SK-N-SH (cell line): ENCODE results near the gene RAP2A. TPM values are rescaled to one million over a fixed set of nuclear protein-coding genes. Genes with fewer than 3 reads are reported as not detected.

ENCODE experiments used
- CTCF ChIA-PET: fragments of 300-600, 350-600 bp; formaldehyde crosslinking; extraction: SDS; loops from one replicate; lab custom pipeline; 2021; lab: Yijun Ruan, JAX
- POLR2A ChIA-PET: fragments of 350-600 bp; sonication (Branson Sonifier 250); formaldehyde crosslinking; extraction: SDS; loops from one replicate; lab custom pipeline; 2020; ENCODE audit warnings: antibody characterized with exemption, inconsistent platforms; lab: Yijun Ruan, JAX
- DNase-seq: peaks from one replicate; pipeline ENCODE4 v3.0.0; 2012
- H2AFZ ChIP-seq: fragments of 200-600 bp; sonication (generic); 2 replicates; pipeline ENCODE4 v1.8.1; 2016; ENCODE audit warnings: antibody characterized with exemption, mild to moderate bottlenecking, low read depth
- H3F3A ChIP-seq: fragments of 200-600 bp; sonication (generic); replicated peaks from 2 replicates; pipeline ENCODE3; 2016; ENCODE audit warnings: antibody characterized with exemption, mild to moderate bottlenecking; ENCODE audit not compliant: insufficient read depth
- H3K27ac ChIP-seq, 2 experiments: fragments of 200-500 bp in 1 of 2; fragments of 200-600 bp in 1 of 2; sonication (Bioruptor generic) in 1 of 2; sonication (generic), shearing (Covaris generic) in 1 of 2; 2 replicates each; pipeline versions ENCODE4 v1.5.1 to v1.6.1; 2014 to 2016; ENCODE audit warnings: low read depth in 2 of 2, inconsistent platforms in 1 of 2, low read length in 1 of 2, mild to moderate bottlenecking in 1 of 2, mixed read lengths in 1 of 2
- H3K27me3 ChIP-seq: fragments of 200-600 bp; sonication (generic), shearing (Covaris generic); 2 replicates; pipeline ENCODE4 v1.6.1; 2016; ENCODE audit warnings: mixed run types; ENCODE audit not compliant: insufficient read depth
- H3K36me3 ChIP-seq, 2 experiments: fragments of 200-500 bp in 1 of 2; fragments of 200-600 bp in 1 of 2; sonication (Bioruptor generic) in 1 of 2; sonication (generic) in 1 of 2; replicated peaks in 1 of 2; 2 replicates each; pipeline versions ENCODE3 to v1.5.1; 2014 to 2016; ENCODE audit warnings: low read length in 1 of 2, mild to moderate bottlenecking in 1 of 2; ENCODE audit not compliant: insufficient read depth in 2 of 2, control insufficient read depth in 1 of 2
- H3K4me1 ChIP-seq, 2 experiments: fragments of 200-500 bp in 1 of 2; fragments of 200-600 bp in 1 of 2; sonication (Bioruptor generic) in 1 of 2; sonication (generic), shearing (Covaris generic) in 1 of 2; 2 replicates each; pipeline versions ENCODE4 v1.5.1 to v1.6.1; 2014 to 2016; ENCODE audit warnings: low read depth in 1 of 2, low read length in 1 of 2, mixed run types in 1 of 2; ENCODE audit not compliant: insufficient read depth in 2 of 2, control insufficient read depth in 1 of 2
- H3K4me2 ChIP-seq: fragments of 200-600 bp; sonication (generic), shearing (Covaris generic); 2 replicates; pipeline ENCODE4 v1.6.1; 2017; ENCODE audit warnings: mixed run types
- H3K4me3 ChIP-seq, 2 experiments: fragments of 200-500 bp in 1 of 2; fragments of 200-600 bp in 1 of 2; sonication (Bioruptor generic) in 1 of 2; sonication (generic), shearing (Covaris generic) in 1 of 2; 2 replicates each; pipeline versions ENCODE4 v1.5.1 to v1.8.1; 2014 to 2016; ENCODE audit warnings: low read depth in 2 of 2, inconsistent platforms in 1 of 2, low read length in 1 of 2, mild to moderate bottlenecking in 1 of 2, mixed read lengths in 1 of 2, moderate library complexity in 1 of 2
- H3K79me2 ChIP-seq: fragments of 200-600 bp; sonication (generic); 2 replicates; pipeline ENCODE4 v1.8.1; 2017; ENCODE audit warnings: mild to moderate bottlenecking; ENCODE audit not compliant: insufficient read depth
- H3K9ac ChIP-seq: fragments of 200-600 bp; sonication (generic); 2 replicates; pipeline ENCODE4 v1.6.1; 2017; ENCODE audit warnings: mixed run types
- H3K9me2 ChIP-seq: fragments of 200-600 bp; sonication (generic); 2 replicates; pipeline ENCODE4 v1.6.1; 2017; ENCODE audit warnings: mixed run types
- H3K9me3 ChIP-seq: fragments of 200-600 bp; sonication (generic); 2 replicates; pipeline ENCODE4 v1.6.1; 2017; ENCODE audit warnings: mixed run types, mild to moderate bottlenecking, moderate library complexity
- H4K20me1 ChIP-seq: fragments of 200-600 bp; sonication (generic); 2 replicates; pipeline ENCODE4 v1.6.1; 2017; ENCODE audit warnings: mild to moderate bottlenecking, mixed run types; ENCODE audit not compliant: insufficient read depth
- CTCF ChIP-seq: fragments of 200-600 bp; sonication (generic); IDR thresholded peaks from 2 replicates; pipeline ENCODE4 v1.6.1; 2017; ENCODE audit warnings: antibody characterized with exemption, mild to moderate bottlenecking, moderate library complexity
- ELF1 ChIP-seq: IDR thresholded peaks from 2 replicates; pipeline ENCODE4 v1.4.0; 2012
- FOXJ3 ChIP-seq: sonication (generic); formaldehyde crosslinking; IDR thresholded peaks from 2 replicates; pipeline ENCODE4 v1.5.1; 2020; ENCODE audit warnings: mild to moderate bottlenecking, missing genetic modification reagents
- FOXM1 ChIP-seq: IDR thresholded peaks from 2 replicates; pipeline ENCODE4 v1.4.0; 2012; ENCODE audit warnings: low read depth, mild to moderate bottlenecking
- GABPA ChIP-seq: IDR thresholded peaks from 2 replicates; pipeline ENCODE4 v1.4.0; 2012; ENCODE audit warnings: low read depth, mild to moderate bottlenecking
- GATA2 ChIP-seq: sonication (generic); formaldehyde crosslinking; IDR thresholded peaks from 2 replicates; pipeline ENCODE4 v1.5.0; 2020; ENCODE audit warnings: mild to moderate bottlenecking, missing genetic modification reagents
- IRF3 ChIP-seq: fragments of 150-350 bp; IDR thresholded peaks from 2 replicates; pipeline ENCODE4 v1.6.1; 2016; ENCODE audit warnings: mild to moderate bottlenecking, low read depth, low read length
- JUND ChIP-seq: IDR thresholded peaks from 2 replicates; pipeline ENCODE4 v1.4.0; 2012
- MAX ChIP-seq: IDR thresholded peaks from 2 replicates; pipeline ENCODE4 v1.4.0; 2012; ENCODE audit warnings: low read depth
- MXI1 ChIP-seq: IDR thresholded peaks from 2 replicates; pipeline ENCODE4 v1.6.1; 2012; ENCODE audit warnings: mild to moderate bottlenecking, low read depth, low read length, improper control_type of control experiment
- NFIC ChIP-seq: IDR thresholded peaks from 2 replicates; pipeline ENCODE4 v1.4.0; 2012; ENCODE audit warnings: borderline replicate concordance
- POLR2AphosphoS5 ChIP-seq: IDR thresholded peaks from 2 replicates; pipeline ENCODE4 v1.6.1; 2012; ENCODE audit warnings: low read depth, low read length
- RXRA ChIP-seq: IDR thresholded peaks from 2 replicates; pipeline ENCODE4 v1.4.0; 2012; ENCODE audit warnings: low read depth, mild to moderate bottlenecking, borderline replicate concordance
- SIN3A ChIP-seq: IDR thresholded peaks from 2 replicates; pipeline ENCODE4 v1.6.1; 2012; ENCODE audit warnings: low read depth, mild to moderate bottlenecking, low read length, moderate library complexity, borderline replicate concordance
- SMC3 ChIP-seq: IDR thresholded peaks from 2 replicates; pipeline ENCODE4 v1.6.1; 2012; ENCODE audit warnings: low read depth, low read length, improper control_type of control experiment
- TCF12 ChIP-seq: IDR thresholded peaks from 2 replicates; pipeline ENCODE4 v1.4.0; 2012
- TEAD4 ChIP-seq: IDR thresholded peaks from 2 replicates; pipeline ENCODE4 v1.4.0; 2012; ENCODE audit warnings: mild to moderate bottlenecking, borderline replicate concordance; ENCODE audit not compliant: insufficient read depth
- YY1 ChIP-seq: IDR thresholded peaks from 2 replicates; pipeline ENCODE4 v1.4.0; 2012; ENCODE audit warnings: low read depth, mild to moderate bottlenecking
- polyA plus RNA-seq, 3 experiments: library from polyadenylated mRNA; depleted of rRNA; stranded (reverse); fragments of >200 nt; gene quantifications; 2 replicates each; pipeline ENCODE4 v1.2.3, GENCODE V29; 2012
- TF ChIP-seq, protein P1 (sequence below): IDR thresholded peaks from 2 replicates; pipeline ENCODE4 v1.6.1; 2012; ENCODE audit warnings: mild to moderate bottlenecking, low read depth, low read length, moderate library complexity
- TF ChIP-seq, protein P2 (sequence below): IDR thresholded peaks from 2 replicates; pipeline ENCODE4 v1.4.0; 2012; ENCODE audit warnings: low read depth, borderline replicate concordance

Gene RAP2A
- polyA plus RNA-seq, 1 of the 3 experiments (the other 2 are of a cell fraction) = 6.5 TPM

DNA sequence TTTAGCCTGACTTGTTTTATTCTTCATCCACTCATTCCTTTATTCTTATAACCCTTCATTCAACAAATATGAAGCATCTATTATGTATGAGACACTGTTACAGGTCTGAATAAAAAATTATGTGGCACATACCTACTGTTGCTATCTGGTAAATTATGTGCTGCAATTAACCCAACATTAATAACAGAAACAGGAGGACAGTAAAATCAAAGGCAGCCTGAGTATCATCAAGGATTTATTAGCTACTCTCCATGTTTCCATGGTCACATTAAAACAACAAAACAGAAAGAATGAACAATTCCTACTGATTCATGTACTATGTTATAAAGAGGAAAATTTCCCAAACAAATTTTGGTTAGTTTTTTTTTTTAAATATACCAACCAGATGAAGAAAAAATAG is 43.9 kb downstream of the RAP2A start:
- POLR2A ChIA-PET = no interaction called here

More for the DNA sequence above, 43.9 kb downstream of the RAP2A start:
- no peaks in the 10 kb centered on the region for H3K27me3 ChIP-seq
- H3K4me1 ChIP-seq = no peaks in the 10 kb centered on the region
- no peaks in the 10 kb centered on the region for H3K79me2 ChIP-seq
- H3F3A ChIP-seq = no peaks in the 10 kb centered on the region
- no peak overlapping the region for H3K27ac ChIP-seq
- no peaks in the 10 kb centered on the region for H3K9me3 ChIP-seq
- no peak overlapping the region for H3K4me3 ChIP-seq
- no peaks in the 10 kb centered on the region for H3K9me2 ChIP-seq
- no peaks in the 10 kb centered on the region for H3K36me3 ChIP-seq
- no peaks in the 10 kb centered on the region for H4K20me1 ChIP-seq
- no peak overlapping the region for H2AFZ ChIP-seq
- H3K9ac ChIP-seq = no peak overlapping the region
- TF ChIP-seq CTCF (no peak), JUND (no peak), GABPA (no peak), SMC3 (no peak), FOXM1 (no peak), YY1 (no peak), FOXJ3 (CRISPR knock-in tag) (no peak), RXRA (no peak), POLR2AphosphoS5 (no peak), SIN3A (no peak), TCF12 (no peak), TEAD4 (no peak), GATA2 (CRISPR knock-in tag) (no peak), ELF1 (no peak), MAX (no peak), IRF3 (no peak), NFIC (no peak), MXI1 (no peak)
- TF ChIP-seq, protein P1, sequence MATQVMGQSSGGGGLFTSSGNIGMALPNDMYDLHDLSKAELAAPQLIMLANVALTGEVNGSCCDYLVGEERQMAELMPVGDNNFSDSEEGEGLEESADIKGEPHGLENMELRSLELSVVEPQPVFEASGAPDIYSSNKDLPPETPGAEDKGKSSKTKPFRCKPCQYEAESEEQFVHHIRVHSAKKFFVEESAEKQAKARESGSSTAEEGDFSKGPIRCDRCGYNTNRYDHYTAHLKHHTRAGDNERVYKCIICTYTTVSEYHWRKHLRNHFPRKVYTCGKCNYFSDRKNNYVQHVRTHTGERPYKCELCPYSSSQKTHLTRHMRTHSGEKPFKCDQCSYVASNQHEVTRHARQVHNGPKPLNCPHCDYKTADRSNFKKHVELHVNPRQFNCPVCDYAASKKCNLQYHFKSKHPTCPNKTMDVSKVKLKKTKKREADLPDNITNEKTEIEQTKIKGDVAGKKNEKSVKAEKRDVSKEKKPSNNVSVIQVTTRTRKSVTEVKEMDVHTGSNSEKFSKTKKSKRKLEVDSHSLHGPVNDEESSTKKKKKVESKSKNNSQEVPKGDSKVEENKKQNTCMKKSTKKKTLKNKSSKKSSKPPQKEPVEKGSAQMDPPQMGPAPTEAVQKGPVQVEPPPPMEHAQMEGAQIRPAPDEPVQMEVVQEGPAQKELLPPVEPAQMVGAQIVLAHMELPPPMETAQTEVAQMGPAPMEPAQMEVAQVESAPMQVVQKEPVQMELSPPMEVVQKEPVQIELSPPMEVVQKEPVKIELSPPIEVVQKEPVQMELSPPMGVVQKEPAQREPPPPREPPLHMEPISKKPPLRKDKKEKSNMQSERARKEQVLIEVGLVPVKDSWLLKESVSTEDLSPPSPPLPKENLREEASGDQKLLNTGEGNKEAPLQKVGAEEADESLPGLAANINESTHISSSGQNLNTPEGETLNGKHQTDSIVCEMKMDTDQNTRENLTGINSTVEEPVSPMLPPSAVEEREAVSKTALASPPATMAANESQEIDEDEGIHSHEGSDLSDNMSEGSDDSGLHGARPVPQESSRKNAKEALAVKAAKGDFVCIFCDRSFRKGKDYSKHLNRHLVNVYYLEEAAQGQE = no peak
- TF ChIP-seq, protein P2, sequence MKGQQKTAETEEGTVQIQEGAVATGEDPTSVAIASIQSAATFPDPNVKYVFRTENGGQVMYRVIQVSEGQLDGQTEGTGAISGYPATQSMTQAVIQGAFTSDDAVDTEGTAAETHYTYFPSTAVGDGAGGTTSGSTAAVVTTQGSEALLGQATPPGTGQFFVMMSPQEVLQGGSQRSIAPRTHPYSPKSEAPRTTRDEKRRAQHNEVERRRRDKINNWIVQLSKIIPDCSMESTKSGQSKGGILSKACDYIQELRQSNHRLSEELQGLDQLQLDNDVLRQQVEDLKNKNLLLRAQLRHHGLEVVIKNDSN = no peak
- CTCF ChIA-PET = no interaction called here
- no peak for DNase-seq
- H3K4me2 ChIP-seq = no peak overlapping the region
